SKM-1 (cell line): ENCODE results near the gene DAB1.

Source experiments
- DNase-seq: peaks from one replicate; lab custom pipeline; 2025; ENCODE audit not compliant: unreplicated experiment; lab: John Stamatoyannopoulos, UW

The DAB1 gene

DNA sequence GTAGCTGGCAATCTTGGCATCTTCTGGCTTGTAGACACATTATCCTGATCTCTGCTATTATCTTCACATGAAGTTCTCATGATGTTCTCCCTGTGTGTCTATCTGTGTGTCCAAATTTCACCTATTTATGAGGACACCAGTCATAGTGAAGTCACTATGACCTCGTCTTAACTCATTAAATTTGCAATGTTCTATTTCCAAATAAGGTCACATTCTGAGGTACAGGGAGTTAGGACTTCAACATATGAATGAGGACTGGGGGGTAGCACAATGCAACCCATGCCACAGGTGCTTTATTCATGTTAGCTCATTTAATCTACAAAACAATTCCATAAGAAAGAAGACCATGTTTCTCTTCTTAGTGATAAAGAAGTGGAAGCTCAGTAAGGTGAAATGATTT is 251.8 kb downstream of the DAB1 start:
- DNase-seq: no peak

DNA sequence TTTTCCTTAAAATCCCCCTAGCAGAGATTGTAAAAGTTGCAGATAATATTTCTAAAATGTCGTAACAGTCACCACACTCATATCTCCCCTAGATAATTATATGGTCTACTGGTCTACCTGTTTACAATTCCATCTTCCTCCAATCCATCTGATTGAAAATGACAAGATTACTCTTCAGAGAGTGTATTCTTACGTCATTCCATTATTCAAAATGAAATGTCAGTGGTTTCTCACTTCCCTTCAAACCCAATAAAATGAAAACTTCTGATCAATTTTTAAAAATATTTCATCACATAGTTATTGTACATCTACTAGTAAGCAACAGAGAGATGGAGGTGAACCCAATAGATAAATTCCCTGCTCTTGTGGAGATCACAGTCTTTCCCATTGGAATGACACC is 255.9 kb downstream of the DAB1 start:
- DNase-seq: no peak

DNA sequence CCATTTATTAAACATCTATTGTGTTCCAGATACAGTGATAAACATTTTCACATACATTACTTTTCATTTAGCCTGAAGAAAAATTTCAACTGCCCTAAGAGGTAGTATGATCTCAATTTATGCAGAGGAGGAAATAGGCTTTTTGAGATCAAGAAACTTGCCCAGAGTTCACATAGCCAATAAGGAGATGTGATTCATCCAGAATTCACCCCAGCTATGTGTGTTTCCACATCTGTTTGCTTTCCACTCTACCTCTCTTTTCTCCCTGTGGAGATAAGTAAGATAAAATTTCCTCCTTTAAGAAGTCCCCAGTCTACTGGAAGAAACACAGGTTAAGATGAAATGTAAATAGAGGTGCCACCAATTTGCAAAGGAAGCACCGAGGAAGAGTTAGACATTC is 258.3 kb downstream of the DAB1 start:
- no peak for DNase-seq

GRCh38 chr1:57164584-57164983 is 259.3 kb downstream of the DAB1 start:
- no peak for DNase-seq

- no peak for DNase-seq
These were observed 260.1 kb downstream of the DAB1 start for GRCh38 chr1:57163789-57164188.

DNA sequence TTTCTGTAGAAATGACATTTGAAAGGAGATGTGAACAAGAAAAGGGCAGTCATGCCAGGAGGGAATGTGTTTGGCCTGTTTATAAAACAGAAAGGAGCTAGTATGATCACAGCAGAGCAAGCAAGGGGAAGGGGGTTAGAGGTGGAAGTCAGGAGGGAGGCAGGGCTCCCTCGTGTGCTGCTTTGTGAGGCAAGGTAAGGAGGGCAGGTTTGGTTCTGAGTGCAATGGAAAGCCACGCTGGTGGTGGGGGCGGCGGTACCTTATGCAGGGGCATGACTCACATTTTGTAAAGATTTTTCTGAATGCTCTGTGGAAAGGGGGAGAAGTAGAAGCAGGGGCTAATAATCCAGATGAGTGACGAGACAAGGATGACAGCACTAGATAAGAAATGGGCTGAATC is 260.5 kb downstream of the DAB1 start:
- DNase-seq: no peak

GRCh38 chr1:57162607-57163261 is 261.1 kb downstream of the DAB1 start:
- no peak for DNase-seq

- no peak for DNase-seq
These were observed 263.3 kb downstream of the DAB1 start for GRCh38 chr1:57160594-57160993.

DNA sequence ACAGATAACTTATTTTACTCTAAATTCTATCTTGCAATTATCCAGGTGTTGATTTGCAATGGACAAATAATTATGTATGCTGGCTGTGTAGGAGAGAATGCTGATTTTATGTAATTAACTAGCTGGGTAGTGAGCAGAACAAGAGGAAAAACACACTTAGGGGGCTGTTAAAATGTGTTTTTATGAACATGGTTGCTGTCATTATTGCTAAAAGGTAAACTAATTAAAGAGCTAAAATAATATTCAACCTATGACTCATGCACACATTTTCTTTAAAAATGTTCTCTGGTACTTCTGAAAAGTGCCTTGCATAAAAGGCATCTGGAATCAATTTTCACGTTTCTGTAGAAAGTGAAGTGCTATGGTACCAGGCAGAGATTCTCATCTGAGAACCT is 265.3 kb downstream of the DAB1 start:
- DNase-seq: no peak

- DNase-seq: no peak
These were observed 265.8 kb downstream of the DAB1 start for GRCh38 chr1:57157818-57158603.

- DNase-seq: no peak
These were observed 267.0 kb downstream of the DAB1 start for GRCh38 chr1:57156907-57157306.

DNA sequence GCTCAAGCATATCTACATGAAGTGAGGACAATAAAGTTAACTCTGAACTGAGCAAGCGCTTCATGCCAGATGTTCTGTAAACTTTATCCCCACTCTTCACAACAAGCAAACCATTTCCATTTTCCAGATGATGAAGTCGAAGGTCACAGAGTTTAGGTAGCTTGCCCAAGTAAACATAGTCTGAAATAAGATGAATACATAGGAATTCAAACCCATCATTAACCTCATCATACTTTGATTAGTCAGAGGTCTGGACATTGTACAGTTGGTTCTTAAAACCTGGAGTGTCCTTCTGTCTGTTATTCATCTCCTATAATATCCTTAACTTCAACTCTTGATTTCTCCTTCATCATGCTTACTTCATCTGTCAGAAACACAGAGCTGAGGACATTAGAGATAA is 277.8 kb downstream of the DAB1 start:
- DNase-seq: no peak

GRCh38 chr1:57142999-57143398 is 280.9 kb downstream of the DAB1 start:
- no peak for DNase-seq

GRCh38 chr1:57142169-57142568 is 281.7 kb downstream of the DAB1 start:
- no peak for DNase-seq

- DNase-seq: no peak
These were observed 285.3 kb downstream of the DAB1 start for GRCh38 chr1:57138432-57139078.

DNA sequence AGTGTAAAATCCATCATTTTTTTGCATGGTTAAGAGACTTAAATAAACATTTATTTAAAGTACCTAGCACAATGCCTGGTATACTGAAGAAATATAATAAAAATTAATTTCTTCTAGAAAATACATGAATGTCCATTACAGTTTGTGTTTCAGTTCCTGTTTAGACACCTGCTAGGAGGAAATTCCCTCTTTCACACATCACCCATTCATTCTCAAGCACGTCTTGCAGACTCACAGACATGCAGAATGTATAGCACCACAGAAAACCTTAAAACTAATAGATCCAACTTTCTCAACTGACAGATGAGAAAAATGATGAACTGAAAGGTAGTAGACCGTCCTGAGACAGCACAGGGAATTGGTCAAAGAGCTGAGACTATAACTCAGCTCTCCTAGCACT is 285.9 kb downstream of the DAB1 start:
- DNase-seq: no peak

DNA sequence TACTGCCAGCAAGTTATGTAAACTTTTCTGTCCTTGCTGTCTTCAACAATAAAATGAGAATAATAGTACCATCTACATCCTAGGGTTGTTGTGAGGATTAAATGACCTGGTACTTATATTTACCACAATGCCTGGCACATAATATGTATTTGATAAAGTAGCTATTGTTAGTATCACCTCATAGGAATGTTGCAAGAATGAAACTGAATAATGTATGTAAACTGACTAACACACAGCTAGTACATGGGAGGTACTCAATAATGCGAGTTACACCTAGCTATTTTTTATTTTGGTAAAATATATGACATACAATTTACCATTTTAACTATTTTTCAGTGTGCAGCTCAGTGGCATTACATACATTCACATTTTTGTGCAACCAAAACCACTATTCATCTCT is 289.1 kb downstream of the DAB1 start:
- DNase-seq: no peak

- DNase-seq: no peak
These were observed 290.2 kb downstream of the DAB1 start for GRCh38 chr1:57133686-57134085.

- DNase-seq: no peak
These were observed 290.8 kb downstream of the DAB1 start for GRCh38 chr1:57132993-57133622.

GRCh38 chr1:57131701-57132394 is 292.0 kb downstream of the DAB1 start:
- no peak for DNase-seq

GRCh38 chr1:57131257-57131656 is 292.6 kb downstream of the DAB1 start:
- DNase-seq: no peak
